GM19025 (cell line): Measurements from ENCODE around the gene STAT3.
"Not testable (repeated sequence)": the region's sequence is repeated elsewhere in the genome, so short reads cannot be mapped to it uniquely, and the experiment has no call there.

Experiments
- ATAC-seq: cut with Tn5 transposase; IDR thresholded peaks from one replicate; pipeline ENCODE4 v1.9.1; 2021; ENCODE audit warnings: mild to moderate bottlenecking, low read depth, moderate library complexity; ENCODE audit not compliant: unreplicated experiment

Gene STAT3

GRCh38 chr17:42305031-42305330, 83.3 kb downstream of the STAT3 start:
- ATAC-seq: not testable (repeated sequence)

DNA sequence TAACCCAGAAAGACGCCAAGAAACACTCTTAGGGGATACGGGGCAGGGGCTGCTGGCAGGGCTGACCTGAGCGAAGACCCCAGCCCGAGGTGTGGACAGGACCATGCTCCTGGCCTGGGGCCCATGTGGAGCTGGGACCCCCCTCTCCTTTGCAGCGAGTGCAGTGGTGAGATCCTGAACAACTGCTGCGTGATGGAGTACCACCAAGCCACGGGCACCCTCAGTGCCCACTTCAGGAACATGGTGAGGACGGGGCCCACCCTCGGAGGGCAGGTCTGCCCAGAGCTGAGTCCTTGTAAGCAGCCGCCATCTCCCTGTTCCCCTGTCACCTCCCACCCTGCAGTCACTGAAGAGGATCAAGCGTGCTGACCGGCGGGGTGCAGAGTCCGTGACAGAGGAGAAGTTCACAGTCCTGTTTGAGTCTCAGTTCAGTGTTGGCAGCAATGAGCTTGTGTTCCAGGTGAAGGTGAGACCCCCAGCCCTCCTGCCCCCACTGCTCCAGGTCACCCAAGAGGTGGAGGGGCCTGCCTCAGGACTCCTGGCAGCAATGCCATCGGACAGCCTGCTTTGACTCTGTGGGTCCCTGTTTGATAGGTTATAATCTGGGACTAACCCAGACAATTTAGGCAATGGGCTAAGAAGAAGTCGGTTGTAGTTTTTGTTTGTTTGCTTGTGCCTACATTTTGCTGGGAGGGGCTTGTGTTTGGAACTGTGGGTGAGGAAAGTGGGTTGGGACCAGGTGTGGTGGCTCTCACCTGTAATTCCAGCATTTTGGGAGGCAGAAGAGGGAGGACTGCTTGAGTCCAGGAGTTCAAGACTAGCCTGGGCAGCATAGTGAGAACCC, 83.8 kb downstream of the STAT3 start:
- ATAC-seq: no peak

DNA sequence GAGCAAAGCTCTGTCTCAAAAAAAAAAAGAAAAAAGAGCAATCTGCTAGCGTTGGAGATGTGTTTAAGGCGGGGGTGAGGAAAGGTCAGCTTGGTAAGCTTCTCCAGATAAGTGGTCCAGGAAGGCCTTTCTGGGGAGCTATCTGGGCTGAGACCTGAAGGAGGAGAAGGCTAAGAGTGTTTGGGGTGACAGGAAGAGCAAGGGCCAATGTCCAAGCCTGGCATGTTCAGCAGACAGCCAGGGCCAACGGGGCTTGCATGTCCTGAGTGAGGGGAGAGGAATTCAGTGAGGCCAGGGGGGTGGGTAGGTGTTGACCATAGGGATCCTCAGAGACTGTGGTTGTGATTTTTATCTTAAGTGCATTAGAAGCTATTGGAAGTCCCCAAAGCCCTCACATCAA, 84.5 kb downstream of the STAT3 start:
- ATAC-seq: no peak

DNA sequence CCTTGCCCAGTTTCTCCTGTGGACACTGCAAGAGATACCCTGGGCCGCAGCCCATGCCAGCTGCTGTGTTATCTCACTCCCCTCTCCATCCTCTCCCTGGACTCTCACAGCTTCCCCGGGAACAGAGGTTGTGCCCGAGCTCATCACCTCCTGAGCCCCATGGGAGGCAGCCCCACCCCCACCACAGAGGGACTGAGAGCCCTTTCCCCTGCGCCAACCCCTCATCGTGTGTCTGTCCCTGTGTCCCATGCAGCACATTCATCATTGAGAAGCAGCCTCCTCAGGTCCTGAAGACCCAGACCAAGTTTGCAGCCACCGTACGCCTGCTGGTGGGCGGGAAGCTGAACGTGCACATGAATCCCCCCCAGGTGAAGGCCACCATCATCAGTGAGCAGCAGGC, 87.2 kb downstream of the STAT3 start:
- no peak for ATAC-seq

DNA sequence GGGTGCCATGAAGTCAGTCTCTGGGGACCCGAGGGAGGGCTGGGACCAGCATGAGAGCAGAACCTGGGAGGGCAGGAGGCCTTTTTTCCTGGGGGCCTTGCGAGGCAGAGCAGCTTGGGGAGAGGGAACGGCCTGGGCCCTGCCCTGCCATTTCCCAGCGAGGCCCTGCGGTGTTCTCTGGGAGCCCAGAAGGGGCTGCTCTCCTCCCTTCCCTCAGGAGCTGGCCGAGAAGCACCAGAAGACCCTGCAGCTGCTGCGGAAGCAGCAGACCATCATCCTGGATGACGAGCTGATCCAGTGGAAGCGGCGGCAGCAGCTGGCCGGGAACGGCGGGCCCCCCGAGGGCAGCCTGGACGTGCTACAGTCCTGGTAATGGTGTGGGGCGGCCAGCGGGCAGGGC, 88.3 kb downstream of the STAT3 start:
- not testable (repeated sequence) for ATAC-seq

GRCh38 chr17:42299361-42299760, 88.9 kb downstream of the STAT3 start:
- not testable (repeated sequence) for ATAC-seq

- not testable (repeated sequence) for ATAC-seq
These were observed 90.5 kb downstream of the STAT3 start for GRCh38 chr17:42297775-42298174.

DNA sequence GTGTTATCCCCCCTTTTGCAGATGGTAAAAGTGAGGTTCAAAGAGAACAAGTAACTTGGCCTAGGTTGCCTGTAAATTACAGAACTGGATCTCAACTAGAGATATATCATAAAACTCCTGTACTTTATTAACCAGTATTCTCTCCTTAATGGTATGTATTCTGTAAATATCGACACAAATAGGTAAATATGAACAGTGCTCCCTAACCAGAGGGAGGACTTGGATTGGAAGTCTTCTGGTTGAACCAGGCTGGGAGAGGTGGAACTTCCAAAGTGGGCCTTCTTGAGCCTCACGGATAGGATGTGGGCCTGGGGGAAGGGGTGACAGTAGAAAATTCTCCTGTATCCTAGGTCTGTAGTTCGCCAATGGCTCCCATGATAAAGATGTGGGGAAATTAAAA, 92.2 kb downstream of the STAT3 start:
- no peak for ATAC-seq

GRCh38 chr17:42294469-42295398, 93.5 kb downstream of the STAT3 start:
- ATAC-seq: no peak

DNA sequence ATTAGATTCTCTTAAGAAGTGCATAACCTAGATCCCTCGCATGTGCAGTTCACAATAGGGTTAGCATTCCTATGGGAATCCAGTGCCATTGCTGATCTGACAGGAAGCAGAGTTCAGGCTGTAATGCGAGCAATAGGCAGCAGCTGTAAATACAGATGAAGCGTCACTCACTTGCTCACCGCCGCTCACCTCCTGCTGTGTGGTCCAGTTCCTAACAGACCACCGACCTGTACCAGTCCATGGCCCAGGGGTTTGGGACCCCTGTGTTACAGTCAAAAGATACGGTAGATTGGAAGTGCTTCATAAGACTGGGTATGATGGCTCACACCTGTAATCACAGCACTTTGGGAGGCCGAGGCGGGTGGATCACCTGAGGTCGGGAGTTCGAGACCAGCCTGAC, 97.1 kb downstream of the STAT3 start:
- no peak for ATAC-seq

- no peak for ATAC-seq
These were observed 97.7 kb downstream of the STAT3 start for GRCh38 chr17:42290577-42290976.

DNA sequence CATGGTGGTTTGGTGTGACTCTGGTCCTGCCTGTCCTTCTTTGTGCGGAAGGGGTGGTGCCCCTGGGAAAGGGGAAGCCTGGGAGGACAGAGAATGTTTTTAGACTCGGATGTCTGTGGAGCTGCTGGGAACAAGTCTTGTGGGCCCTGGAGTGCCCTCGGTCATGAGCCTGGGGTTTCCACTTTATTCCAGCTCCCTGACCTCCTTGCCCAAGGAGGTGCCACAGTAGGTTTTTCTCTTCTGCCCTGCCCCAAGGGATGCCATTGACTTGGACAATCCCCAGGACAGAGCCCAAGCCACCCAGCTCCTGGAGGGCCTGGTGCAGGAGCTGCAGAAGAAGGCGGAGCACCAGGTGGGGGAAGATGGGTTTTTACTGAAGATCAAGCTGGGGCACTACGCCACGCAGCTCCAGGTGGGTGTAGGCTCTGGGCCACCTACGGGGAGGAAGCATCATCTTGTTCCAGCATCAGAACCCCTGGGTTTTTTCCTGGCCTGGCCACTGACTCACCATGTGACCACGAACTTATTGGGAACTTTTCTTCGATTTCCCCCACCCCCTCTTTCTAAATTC, 98.5 kb downstream of the STAT3 start:
- ATAC-seq: no peak

GRCh38 chr17:42288803-42289610, 99.2 kb downstream of the STAT3 start:
- ATAC-seq: no peak

- peak; percentile 48 for ATAC-seq
These were observed 100.1 kb downstream of the STAT3 start, which contains the start of gene STAT5A for GRCh38 chr17:42287977-42288802. TSS of gene STAT5A (plus strand) at chr17:42288498. CDS start at chr17:42289412, 914 bp downstream.

- ATAC-seq: peak; percentile 17
These were observed 100.8 kb downstream of the STAT3 start for GRCh38 chr17:42287305-42287976.

DNA sequence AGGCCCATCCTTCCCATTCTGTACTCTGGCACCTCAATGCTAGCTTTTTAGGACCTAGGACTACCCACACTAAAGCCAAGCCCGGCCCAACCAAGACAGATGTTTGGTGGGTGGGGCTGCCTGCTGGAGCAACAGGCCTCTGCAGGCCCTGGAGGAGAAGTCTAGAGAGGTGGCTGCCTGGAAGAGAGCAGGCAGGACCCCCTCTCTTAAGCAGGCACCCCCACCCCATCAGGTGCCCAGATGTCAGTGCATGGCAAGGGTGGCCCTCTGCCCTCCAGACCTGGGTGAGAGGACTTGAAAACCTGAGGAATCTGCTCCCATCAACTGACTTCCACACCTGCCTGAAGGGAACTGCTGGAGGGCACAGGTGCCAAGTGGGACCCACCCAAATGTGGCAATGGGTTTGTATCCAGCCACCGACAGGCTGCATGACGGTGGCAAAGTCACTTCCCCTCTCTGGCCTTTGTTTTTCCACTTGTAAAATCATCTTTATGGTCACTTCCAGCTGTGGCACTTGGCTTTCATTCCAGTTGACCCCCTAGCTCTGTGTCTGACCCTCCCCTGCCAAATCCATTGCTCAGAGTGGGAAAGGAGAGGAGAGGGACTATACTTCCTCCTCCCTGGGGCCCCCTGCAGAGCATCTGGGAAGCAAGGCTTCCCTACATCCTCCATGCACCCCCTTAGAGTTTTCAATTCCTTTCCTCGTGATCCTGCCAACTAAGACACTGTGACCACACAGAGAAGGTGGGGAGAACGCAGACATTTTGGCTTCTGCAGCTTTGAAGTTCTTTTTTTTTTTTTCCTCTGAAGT, 101.6 kb downstream of the STAT3 start:
- ATAC-seq: no peak

- ATAC-seq: no peak
These were observed 102.7 kb downstream of the STAT3 start for GRCh38 chr17:42285346-42286050.
